Activated B cell treated with CpG ODN at 0.5 μM for 24 hours (primary cell): Measurements from ENCODE around the gene PHKA1. TPM values are rescaled to one million over a fixed set of nuclear protein-coding genes. Genes with fewer than 3 reads are reported as not detected.
"Not testable (repeated sequence)": the region's sequence is repeated elsewhere in the genome, so short reads cannot be mapped to it uniquely, and the experiment has no call there.

Experiments
- ATAC-seq: fragments of 200-7000 bp; cut with Tn5 transposase; one replicate; pipeline ENCODE4 v1.10.0; 2021; ENCODE audit warnings: low read depth, mild to moderate bottlenecking, moderate library complexity
- CTCF ChIA-PET: fragments of 350-600 bp; sonication (Branson Sonifier 250); formaldehyde crosslinking; loops from one replicate; lab custom pipeline; 2021; ENCODE audit warnings: antibody characterized with exemption; lab: Charles Lee
- POLR2A ChIA-PET: fragments of 350-600 bp; sonication (Branson Sonifier 250); formaldehyde crosslinking; loops from one replicate; lab custom pipeline; 2021; ENCODE audit warnings: antibody characterized with exemption; lab: Charles Lee
- DNase-seq: peaks from one replicate; pipeline ENCODE4 v3.0.0; 2022
- H3K27ac Mint-ChIP-seq: one replicate; pipeline ENCODE4 v1.8.0; 2020; ENCODE audit warnings: mixed read lengths
- H3K27me3 Mint-ChIP-seq: one replicate; pipeline ENCODE4 v1.8.0; 2021; ENCODE audit warnings: mixed read lengths
- H3K36me3 Mint-ChIP-seq: one replicate; pipeline ENCODE4 v1.8.0; 2021; ENCODE audit warnings: low read depth, mixed read lengths
- H3K4me1 Mint-ChIP-seq: one replicate; pipeline ENCODE4 v1.8.0; 2021; ENCODE audit warnings: mixed read lengths
- H3K4me3 Mint-ChIP-seq: one replicate; pipeline ENCODE4 v1.8.0; 2020; ENCODE audit warnings: mild to moderate bottlenecking, mixed read lengths
- H3K9me3 Mint-ChIP-seq: one replicate; pipeline ENCODE4 v1.8.0; 2020; ENCODE audit warnings: mixed read lengths
- CTCF ChIP-seq: fragments of 200-600 bp; IDR thresholded peaks from one replicate; pipeline ENCODE4 v1.8.0; 2022; ENCODE audit warnings: antibody characterized with exemption, mild to moderate bottlenecking
- intact Hi-C: fragments of 100-400 bp; cut with micrococcal nuclease; formaldehyde crosslinking; loops from one replicate; pipeline ENCODE4 v1.15.1; 2024
- total RNA-seq: library from RNA; stranded (reverse); gene quantifications from 2 replicates; pipeline ENCODE4 v1.2.3, GENCODE V29; 2022

The PHKA1 gene
- total RNA-seq, 1 donor from 2014 or later = not detected

- Mint-ChIP-seq H3K4me3 (no peak overlapping the region), H3K27me3 (no peaks in the 10 kb centered on the region), H3K4me1 (peaks cover 6% of the 10 kb centered on the region), H3K36me3 (peaks cover 14% of the 10 kb centered on the region), H3K9me3 (no peaks in the 10 kb centered on the region), H3K27ac (no peak overlapping the region)
- DNase-seq (no peak), ATAC-seq (no peak)
- intact Hi-C loops = loop anchor here (5.0 kb wide), 1 partner anchor 48 kb away; no protein-coding TSS in a partner anchor
- ChIA-PET CTCF (no interaction called here), POLR2A (no interaction called here)
- TF ChIP-seq CTCF = no peak
Observed at GRCh38 chrX:72554448-72555140, 159.5 kb downstream of the PHKA1 start.

GRCh38 chrX:72552443-72552842 lies 161.7 kb downstream of the PHKA1 start:
- H3K4me1 Mint-ChIP-seq, DNase-seq, POLR2A ChIA-PET, H3K27me3 Mint-ChIP-seq, CTCF ChIA-PET, H3K27ac Mint-ChIP-seq, H3K4me3 Mint-ChIP-seq, ATAC-seq, H3K9me3 Mint-ChIP-seq: not testable (repeated sequence)
- peaks cover 12% of the 10 kb centered on the region for H3K36me3 Mint-ChIP-seq
- intact Hi-C loops = loop anchor here (5.0 kb wide), 1 partner anchor 50 kb away; no protein-coding TSS in a partner anchor

GRCh38 chrX:72545990-72546389 lies 168.1 kb downstream of the PHKA1 start:
- DNase-seq = no peak
- no peaks in the 10 kb centered on the region for H3K9me3 Mint-ChIP-seq
- no peak overlapping the region for H3K27ac Mint-ChIP-seq
- POLR2A ChIA-PET = no interaction called here
- TF ChIP-seq CTCF = no peak
- CTCF ChIA-PET = no interaction called here
- no peak for ATAC-seq
- no peaks in the 10 kb centered on the region for H3K27me3 Mint-ChIP-seq
- intact Hi-C loops = no loop called here
- no peaks in the 10 kb centered on the region for H3K4me1 Mint-ChIP-seq
- H3K4me3 Mint-ChIP-seq = no peak overlapping the region
- H3K36me3 Mint-ChIP-seq = peaks cover 11% of the 10 kb centered on the region

GRCh38 chrX:72540318-72540717 lies 173.8 kb downstream of the PHKA1 start:
- CTCF ChIA-PET = interaction anchor here (1.0 to 1.9 kb wide), 3 partner anchors 16 to 542 kb away, joined by 3 to 8 read pairs (median 4); no protein-coding TSS in a partner anchor
- TF ChIP-seq CTCF = no peak
- H3K4me1 Mint-ChIP-seq = no peaks in the 10 kb centered on the region
- H3K4me3 Mint-ChIP-seq = no peak overlapping the region
- intact Hi-C loops = loop anchor here (1.0 to 5.0 kb wide), 2 partner anchors 295 to 543 kb away; no protein-coding TSS in a partner anchor
- peaks cover 11% of the 10 kb centered on the region for H3K36me3 Mint-ChIP-seq
- DNase-seq (no peak), ATAC-seq (no peak)
- H3K9me3 Mint-ChIP-seq = no peaks in the 10 kb centered on the region
- no peaks in the 10 kb centered on the region for H3K27me3 Mint-ChIP-seq
- POLR2A ChIA-PET = interaction anchor here (0.5 kb wide), 2 partner anchors 49 to 301 kb away, joined by 3 read pairs; no protein-coding TSS in a partner anchor
- H3K27ac Mint-ChIP-seq = no peak overlapping the region

GRCh38 chrX:72539822-72540221 lies 174.3 kb downstream of the PHKA1 start:
- ChIA-PET CTCF (interaction anchor here (1.6 to 1.9 kb wide), 2 partner anchors 295 to 541 kb away, joined by 4 to 8 read pairs; no protein-coding TSS in a partner anchor), POLR2A (interaction anchor here (0.5 kb wide), 1 partner anchor 49 kb away, joined by 3 read pairs; no protein-coding TSS in a partner anchor)
- TF ChIP-seq CTCF = no peak
- no peak for DNase-seq
- H3K27me3 Mint-ChIP-seq = no peaks in the 10 kb centered on the region
- H3K9me3 Mint-ChIP-seq = no peaks in the 10 kb centered on the region
- H3K4me3 Mint-ChIP-seq = no peak overlapping the region
- no peak for ATAC-seq
- H3K36me3 Mint-ChIP-seq = peaks cover 11% of the 10 kb centered on the region
- no peaks in the 10 kb centered on the region for H3K4me1 Mint-ChIP-seq
- H3K27ac Mint-ChIP-seq = no peak overlapping the region
- intact Hi-C loops = loop anchor here (1.0 to 5.0 kb wide), 2 partner anchors 295 to 543 kb away; no protein-coding TSS in a partner anchor
